Nephron progenitor cell (in vitro differentiated cells): Measurements from ENCODE around the gene KRT75.

ENCODE experiments used
- DNase-seq: peaks from one replicate; pipeline ENCODE4 v3.0.0; 2021
- H3K27ac Mint-ChIP-seq: 2 replicates; pipeline ENCODE4 v1.8.0; 2021; ENCODE audit warnings: mild to moderate bottlenecking, moderate library complexity, mixed read lengths
- H3K27me3 Mint-ChIP-seq: 2 replicates; pipeline ENCODE4 v1.8.0; 2021; ENCODE audit warnings: mild to moderate bottlenecking, low read depth, mixed read lengths; ENCODE audit not compliant: poor library complexity
- H3K36me3 Mint-ChIP-seq: 2 replicates; pipeline ENCODE4 v1.8.0; 2021; ENCODE audit warnings: low read depth, mixed read lengths
- H3K4me1 Mint-ChIP-seq: 2 replicates; pipeline ENCODE4 v1.8.0; 2021; ENCODE audit warnings: mixed read lengths
- H3K4me3 Mint-ChIP-seq: 2 replicates; pipeline ENCODE4 v1.8.0; 2021; ENCODE audit warnings: mild to moderate bottlenecking, moderate library complexity, mixed read lengths
- H3K9me3 Mint-ChIP-seq: 2 replicates; pipeline ENCODE4 v1.8.0; 2021; ENCODE audit warnings: mild to moderate bottlenecking, moderate library complexity, mixed read lengths
- CTCF ChIP-seq: fragments of 200-600 bp; sonication (generic); IDR thresholded peaks from 2 replicates; pipeline ENCODE4 v1.5.0; 2021; ENCODE audit warnings: antibody characterized with exemption

KRT75 gene

GRCh38 chr12:52383331-52383730 is 50.8 kb downstream of the KRT75 start:
- no peaks in the 10 kb centered on the region for H3K36me3 Mint-ChIP-seq
- H3K4me3 Mint-ChIP-seq, result no peak overlapping the region
- no peaks in the 10 kb centered on the region for H3K4me1 Mint-ChIP-seq
- DNase-seq, result no peak
- H3K27ac Mint-ChIP-seq, result no peak overlapping the region
- H3K9me3 Mint-ChIP-seq, result no peaks in the 10 kb centered on the region
- TF ChIP-seq CTCF, result no peak
- H3K27me3 Mint-ChIP-seq, result no peaks in the 10 kb centered on the region

GRCh38 chr12:52382854-52383253 is 51.3 kb downstream of the KRT75 start:
- no peaks in the 10 kb centered on the region for H3K27me3 Mint-ChIP-seq
- DNase-seq, result no peak
- H3K9me3 Mint-ChIP-seq, result no peaks in the 10 kb centered on the region
- no peak overlapping the region for H3K4me3 Mint-ChIP-seq
- no peak for TF ChIP-seq CTCF
- no peaks in the 10 kb centered on the region for H3K4me1 Mint-ChIP-seq
- H3K36me3 Mint-ChIP-seq, result no peaks in the 10 kb centered on the region
- H3K27ac Mint-ChIP-seq, result no peak overlapping the region

DNA sequence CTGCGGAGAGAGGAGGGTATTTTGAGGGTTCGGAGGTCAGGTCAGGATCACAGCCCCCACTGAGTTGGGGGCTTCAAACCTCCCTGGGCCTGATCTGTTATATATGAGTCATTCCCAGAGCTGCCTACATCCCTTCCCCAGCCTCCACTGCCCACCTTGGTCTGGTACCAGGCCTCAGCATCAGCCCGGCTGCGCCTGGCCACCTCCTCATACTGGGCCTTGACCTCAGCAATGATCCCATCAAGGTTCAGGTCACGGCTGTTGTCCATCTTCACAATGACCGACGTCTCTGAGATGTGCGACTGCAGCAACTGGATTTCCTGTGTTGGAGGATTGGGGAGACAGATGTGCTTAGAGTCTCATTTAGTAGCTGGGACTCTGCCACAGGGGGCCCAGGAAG is 53.0 kb downstream of the KRT75 start:
- no peaks in the 10 kb centered on the region for H3K27me3 Mint-ChIP-seq
- no peaks in the 10 kb centered on the region for H3K9me3 Mint-ChIP-seq
- TF ChIP-seq CTCF, result no peak
- no peak for DNase-seq
- H3K36me3 Mint-ChIP-seq, result no peaks in the 10 kb centered on the region
- H3K4me1 Mint-ChIP-seq, result no peaks in the 10 kb centered on the region
- no peak overlapping the region for H3K27ac Mint-ChIP-seq
- no peak overlapping the region for H3K4me3 Mint-ChIP-seq

GRCh38 chr12:52380271-52380694 is 53.9 kb downstream of the KRT75 start:
- peak; percentile 56 for TF ChIP-seq CTCF
- DNase-seq, result peak; percentile 58
- Mint-ChIP-seq H3K4me3 (no peak overlapping the region), H3K27me3 (no peaks in the 10 kb centered on the region), H3K36me3 (no peaks in the 10 kb centered on the region), H3K4me1 (no peaks in the 10 kb centered on the region), H3K9me3 (no peaks in the 10 kb centered on the region), H3K27ac (no peak overlapping the region)

DNA sequence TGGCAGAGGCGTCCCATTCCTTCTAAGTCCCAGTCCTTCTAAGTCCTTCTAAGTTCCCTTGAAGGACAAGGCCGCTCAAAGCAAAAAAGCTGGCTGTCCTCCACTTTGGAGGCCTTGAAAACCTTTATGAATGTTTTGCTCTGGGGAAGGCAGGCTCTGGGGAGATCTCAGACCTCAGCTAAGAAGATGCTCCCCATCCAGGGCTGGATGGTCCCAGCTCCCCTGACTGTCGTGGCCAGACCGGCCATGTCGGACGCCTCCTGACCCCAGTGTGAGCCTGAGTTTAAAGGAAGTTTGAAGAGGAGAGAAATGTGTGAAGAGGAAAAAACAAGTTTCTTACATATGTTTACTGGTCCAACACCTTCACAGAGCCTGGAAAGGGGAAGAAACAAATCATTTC is 54.6 kb downstream of the KRT75 start:
- no peaks in the 10 kb centered on the region for H3K27me3 Mint-ChIP-seq
- no peak for DNase-seq
- no peak overlapping the region for H3K27ac Mint-ChIP-seq
- TF ChIP-seq CTCF, result no peak
- H3K9me3 Mint-ChIP-seq, result no peaks in the 10 kb centered on the region
- no peaks in the 10 kb centered on the region for H3K36me3 Mint-ChIP-seq
- no peak overlapping the region for H3K4me3 Mint-ChIP-seq
- H3K4me1 Mint-ChIP-seq, result no peaks in the 10 kb centered on the region

DNA sequence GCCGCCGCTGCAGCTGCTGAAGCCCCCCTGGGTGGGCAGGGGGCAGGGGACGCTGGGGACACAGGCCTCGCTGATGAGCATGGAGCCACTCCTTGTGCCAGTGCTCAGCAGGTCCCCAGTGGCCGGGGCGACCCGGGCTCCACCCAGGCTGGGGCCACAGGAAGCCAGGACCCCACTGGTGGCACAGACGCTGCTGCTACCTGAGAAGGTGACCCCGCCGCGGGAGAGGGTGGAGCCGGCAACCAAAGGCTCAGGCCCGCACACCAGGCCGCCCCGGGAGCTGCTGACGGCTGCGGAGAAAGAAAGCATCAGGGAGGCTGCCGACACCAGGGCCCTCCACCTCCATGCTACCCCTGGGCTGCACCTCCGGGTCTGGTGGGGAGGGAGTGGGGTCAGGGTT is 56.1 kb downstream of the KRT75 start:
- Mint-ChIP-seq H3K4me3 (no peak overlapping the region), H3K27me3 (no peaks in the 10 kb centered on the region), H3K27ac (no peak overlapping the region), H3K4me1 (no peaks in the 10 kb centered on the region), H3K9me3 (no peaks in the 10 kb centered on the region), H3K36me3 (no peaks in the 10 kb centered on the region)
- TF ChIP-seq CTCF, result no peak
- DNase-seq, result no peak
